Measurements from ENCODE around the gene DNM3.
"Not testable (repeated sequence)": the region's sequence is repeated elsewhere in the genome, so short reads cannot be mapped to it uniquely, and the experiment has no call there.

DNM3 gene

DNA sequence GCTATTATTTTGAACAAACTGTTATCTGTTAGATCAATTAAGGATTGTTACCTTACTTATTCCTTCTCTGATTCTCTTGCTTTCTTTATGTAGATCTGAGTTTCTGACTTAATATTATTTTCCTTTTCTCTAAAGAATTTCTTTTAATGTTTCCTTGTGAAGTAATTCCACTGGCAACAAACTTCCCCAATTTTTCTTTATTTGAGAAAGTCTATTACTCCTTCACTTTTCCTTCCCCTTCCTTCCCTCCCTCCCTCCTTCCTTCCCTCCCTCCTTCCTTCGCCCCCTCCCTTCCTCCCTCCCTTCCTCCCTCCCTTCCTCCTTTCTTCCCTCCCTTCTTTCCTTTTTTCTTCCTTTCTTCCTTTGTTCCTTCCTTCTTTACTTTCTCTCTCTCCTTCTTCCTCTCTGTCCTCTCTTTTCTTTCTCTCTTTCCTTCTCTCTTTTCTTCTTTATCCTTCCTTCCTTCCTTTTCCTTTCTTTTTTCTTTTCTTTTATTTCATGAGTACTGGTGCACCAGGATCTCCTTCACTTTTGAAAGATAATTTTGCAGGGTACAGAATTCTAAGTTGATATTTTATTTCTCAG, 177.5 kb downstream of the DNM3 start:
- no peak for ATAC-seq
- Mint-ChIP-seq H3K27ac (no peak overlapping the region), H3K9me3 (no peaks in the 10 kb centered on the region), H3K36me3 (no peaks in the 10 kb centered on the region), H3K4me3 (no peak overlapping the region), H3K4me1 (no peaks in the 10 kb centered on the region)
- DNase-seq (ENCODE audit: low spot score in 2 of 2), result no peak

- DNase-seq (ENCODE audit: low spot score in 2 of 2) (no peak), ATAC-seq (no peak)
- Mint-ChIP-seq H3K36me3 (no peaks in the 10 kb centered on the region), H3K4me3 (no peak overlapping the region), H3K27ac (no peak overlapping the region), H3K9me3 (no peaks in the 10 kb centered on the region), H3K4me1 (no peaks in the 10 kb centered on the region)
Observed at GRCh38 chr1:172019976-172020375, 178.7 kb downstream of the DNM3 start.

DNA sequence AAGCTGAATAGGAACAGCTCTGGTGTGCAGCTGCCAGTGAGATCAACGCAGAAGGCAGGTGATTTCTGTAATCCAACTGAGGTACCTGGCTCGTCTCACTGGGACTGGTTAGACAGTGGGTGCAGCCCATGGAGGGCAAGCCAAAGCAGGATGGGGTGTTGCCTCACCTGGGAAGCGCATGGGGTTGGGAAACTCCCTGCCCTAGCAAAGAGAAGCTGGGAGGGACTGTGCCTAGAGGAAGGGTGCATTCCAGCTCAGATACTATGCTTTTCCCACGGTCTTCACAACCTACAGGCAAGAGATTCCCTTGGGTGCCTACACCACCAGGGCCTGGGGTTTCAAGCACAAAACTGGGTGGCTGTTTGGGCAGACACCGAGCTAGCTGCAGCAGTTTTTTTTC, 183.2 kb downstream of the DNM3 start:
- Mint-ChIP-seq H3K9me3 (no peaks in the 10 kb centered on the region), H3K36me3 (no peaks in the 10 kb centered on the region), H3K27ac (no peak overlapping the region), H3K4me3 (no peak overlapping the region), H3K4me1 (no peaks in the 10 kb centered on the region)
- DNase-seq (ENCODE audit: low spot score in 2 of 2), result no peak
- no peak for ATAC-seq

DNA sequence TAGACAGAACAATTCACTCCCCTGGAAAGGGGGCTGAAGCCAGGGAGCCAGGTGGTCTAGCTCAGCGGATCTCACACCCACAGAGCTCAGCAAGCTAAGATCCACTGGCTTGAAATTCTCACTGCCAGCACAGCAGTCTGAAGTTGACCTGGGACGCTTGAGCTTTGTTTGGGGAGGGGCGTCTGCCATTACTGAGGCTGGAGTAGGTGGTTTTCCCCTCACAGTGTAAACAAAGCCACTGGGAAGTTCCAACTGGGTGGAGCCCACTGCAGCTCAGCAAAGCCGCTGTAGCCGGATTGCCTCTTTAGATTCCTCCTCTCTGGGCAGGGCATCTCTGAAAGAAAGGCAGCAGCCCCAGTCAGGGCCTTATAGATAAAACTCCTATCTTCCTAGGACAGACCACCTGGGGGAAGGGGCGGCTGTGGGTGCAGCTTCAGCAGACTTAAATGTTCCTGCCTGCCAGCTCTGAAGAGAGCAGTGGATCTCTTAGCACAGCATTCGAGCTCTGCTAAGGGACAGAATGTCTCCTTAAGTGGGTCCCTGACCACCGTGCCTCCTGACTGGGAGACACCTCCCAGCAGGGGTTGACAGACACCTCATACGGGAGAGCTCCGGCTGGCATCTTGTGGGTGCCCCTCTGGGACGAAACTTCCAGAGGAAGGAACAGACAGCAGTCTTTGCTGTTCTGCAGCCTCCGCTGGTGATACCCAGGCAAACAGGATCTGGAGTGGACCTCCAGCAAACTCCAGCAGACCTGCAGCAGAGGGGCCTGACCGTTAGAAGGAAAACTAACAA, 183.8 kb downstream of the DNM3 start:
- not testable (repeated sequence) for H3K4me1 Mint-ChIP-seq; DNase-seq (ENCODE audit: low spot score in 2 of 2); ATAC-seq; H3K4me3 Mint-ChIP-seq; H3K27ac Mint-ChIP-seq; H3K36me3 Mint-ChIP-seq; H3K9me3 Mint-ChIP-seq

DNA sequence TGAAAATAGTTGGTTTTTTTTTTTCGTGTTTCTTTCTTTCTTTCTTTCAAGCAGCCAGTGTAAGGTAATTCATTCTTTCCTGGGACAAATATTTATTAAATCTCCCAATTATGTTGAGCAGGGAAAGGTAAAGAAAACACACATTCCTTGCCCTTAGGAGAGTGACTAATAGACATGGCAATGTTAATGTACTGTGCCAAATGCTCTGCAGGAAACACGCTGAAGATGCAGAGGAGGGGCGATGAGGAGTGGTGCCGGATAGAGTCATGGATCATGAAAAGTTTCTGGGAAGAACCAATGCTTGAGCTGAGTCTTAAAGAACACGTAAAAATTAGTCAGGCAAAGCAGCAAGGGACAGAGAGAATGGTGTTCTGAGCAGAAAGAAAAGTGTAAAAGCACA, 199.2 kb downstream of the DNM3 start:
- no peak for DNase-seq (ENCODE audit: low spot score in 2 of 2)
- H3K27ac Mint-ChIP-seq, result no peak overlapping the region
- H3K4me1 Mint-ChIP-seq, result no peaks in the 10 kb centered on the region
- no peaks in the 10 kb centered on the region for H3K36me3 Mint-ChIP-seq
- ATAC-seq, result no peak
- no peaks in the 10 kb centered on the region for H3K9me3 Mint-ChIP-seq
- H3K4me3 Mint-ChIP-seq, result no peak overlapping the region

DNA sequence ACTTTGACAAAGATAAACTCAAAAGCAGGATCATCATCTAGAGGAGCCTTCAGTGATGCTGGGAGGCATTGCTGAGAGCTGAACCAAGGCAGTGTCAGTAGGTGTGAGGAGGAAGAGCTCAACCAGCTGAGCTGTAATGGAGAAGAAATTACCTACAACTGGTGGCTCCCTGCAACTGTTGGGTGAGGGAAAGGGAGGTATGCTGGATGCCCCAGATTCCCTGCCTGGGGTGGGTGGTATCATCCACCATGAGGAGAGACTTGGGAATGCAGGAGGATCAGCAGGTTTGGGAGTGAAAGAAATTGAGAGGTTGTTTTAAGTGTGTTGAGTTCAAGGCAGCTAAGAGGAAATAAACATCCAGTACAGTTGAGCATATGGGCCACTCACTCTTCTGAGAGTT, 199.8 kb downstream of the DNM3 start:
- no peak for ATAC-seq
- H3K9me3 Mint-ChIP-seq, result no peaks in the 10 kb centered on the region
- DNase-seq (ENCODE audit: low spot score in 2 of 2), result no peak
- no peak overlapping the region for H3K4me3 Mint-ChIP-seq
- H3K4me1 Mint-ChIP-seq, result no peaks in the 10 kb centered on the region
- H3K27ac Mint-ChIP-seq, result no peak overlapping the region
- no peaks in the 10 kb centered on the region for H3K36me3 Mint-ChIP-seq

GRCh38 chr1:172041742-172042141, 200.4 kb downstream of the DNM3 start:
- DNase-seq (ENCODE audit: low spot score in 2 of 2) (no peak), ATAC-seq (no peak)
- Mint-ChIP-seq H3K4me1 (no peaks in the 10 kb centered on the region), H3K4me3 (no peak overlapping the region), H3K36me3 (no peaks in the 10 kb centered on the region), H3K27ac (no peak overlapping the region), H3K9me3 (no peaks in the 10 kb centered on the region)

DNA sequence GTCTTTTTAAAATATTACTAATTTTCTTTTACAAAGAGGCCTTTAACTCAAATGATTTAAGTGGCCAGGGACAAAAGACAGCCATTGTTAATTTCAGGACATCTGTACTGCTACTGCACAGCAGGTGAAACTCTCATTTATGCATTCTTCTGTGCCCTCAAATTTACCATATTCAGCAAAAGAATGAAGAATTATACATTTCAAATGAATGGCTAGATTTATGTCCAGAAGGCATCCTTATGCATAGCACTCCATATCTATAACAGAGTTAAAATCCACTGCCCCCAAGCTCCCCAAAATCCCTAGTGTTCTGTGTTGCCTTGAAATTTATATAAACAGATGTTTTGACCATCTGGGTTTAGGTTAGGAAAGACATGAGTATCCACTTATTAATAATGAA, 202.6 kb downstream of the DNM3 start:
- ATAC-seq, result no peak
- Mint-ChIP-seq H3K4me1 (no peaks in the 10 kb centered on the region), H3K9me3 (no peaks in the 10 kb centered on the region), H3K36me3 (no peaks in the 10 kb centered on the region), H3K4me3 (no peak overlapping the region), H3K27ac (no peak overlapping the region)
- DNase-seq (ENCODE audit: low spot score in 2 of 2), result no peak

- Mint-ChIP-seq H3K4me1 (no peaks in the 10 kb centered on the region), H3K4me3 (no peak overlapping the region), H3K27ac (no peak overlapping the region), H3K36me3 (no peaks in the 10 kb centered on the region), H3K9me3 (no peaks in the 10 kb centered on the region)
- no peak for DNase-seq (ENCODE audit: low spot score in 2 of 2)
- no peak for ATAC-seq
Observed at GRCh38 chr1:172051898-172052297, 210.6 kb downstream of the DNM3 start.

DNA sequence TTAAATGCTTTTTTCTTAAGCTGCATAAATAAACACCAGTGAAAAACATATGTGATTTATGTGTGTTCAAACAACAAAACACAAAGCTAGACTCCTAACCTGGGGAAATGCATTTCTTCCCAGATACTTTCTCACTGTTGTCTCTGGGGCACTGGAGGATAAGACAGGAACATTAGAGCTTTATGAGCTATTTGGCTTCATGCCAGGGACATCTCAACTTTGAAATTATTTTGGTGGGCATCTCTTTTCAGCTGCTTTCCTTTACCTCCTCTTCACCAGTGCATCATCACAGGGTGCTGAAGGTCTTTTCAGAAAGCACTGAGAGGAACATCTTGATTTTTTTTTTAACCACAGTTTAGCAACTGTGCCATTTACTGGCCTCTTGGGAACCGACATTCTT, 212.9 kb downstream of the DNM3 start:
- no peak for ATAC-seq
- Mint-ChIP-seq H3K36me3 (no peaks in the 10 kb centered on the region), H3K4me3 (no peak overlapping the region), H3K27ac (no peak overlapping the region), H3K4me1 (no peaks in the 10 kb centered on the region), H3K9me3 (no peaks in the 10 kb centered on the region)
- no peak for DNase-seq (ENCODE audit: low spot score in 2 of 2)

- not testable (repeated sequence) for H3K27ac Mint-ChIP-seq; H3K9me3 Mint-ChIP-seq; H3K36me3 Mint-ChIP-seq; H3K4me3 Mint-ChIP-seq; H3K4me1 Mint-ChIP-seq; DNase-seq (ENCODE audit: low spot score in 2 of 2); ATAC-seq
Observed at GRCh38 chr1:172055816-172056419, 214.6 kb downstream of the DNM3 start.

- Mint-ChIP-seq H3K4me3 (no peak overlapping the region), H3K36me3 (no peaks in the 10 kb centered on the region), H3K4me1 (no peaks in the 10 kb centered on the region), H3K27ac (no peak overlapping the region), H3K9me3 (no peaks in the 10 kb centered on the region)
- ATAC-seq (no peak), DNase-seq (ENCODE audit: low spot score in 2 of 2) (no peak)
Observed at GRCh38 chr1:172068334-172068733, 227.0 kb downstream of the DNM3 start.

GRCh38 chr1:172069051-172069450, 227.8 kb downstream of the DNM3 start:
- DNase-seq (ENCODE audit: low spot score in 2 of 2), result no peak
- Mint-ChIP-seq H3K9me3 (no peaks in the 10 kb centered on the region), H3K4me3 (no peak overlapping the region), H3K4me1 (no peaks in the 10 kb centered on the region), H3K27ac (no peak overlapping the region), H3K36me3 (no peaks in the 10 kb centered on the region)
- ATAC-seq, result no peak

GRCh38 chr1:172069534-172069933, 228.2 kb downstream of the DNM3 start:
- Mint-ChIP-seq H3K4me3 (no peak overlapping the region), H3K36me3 (no peaks in the 10 kb centered on the region), H3K27ac (no peak overlapping the region), H3K9me3 (no peaks in the 10 kb centered on the region), H3K4me1 (no peaks in the 10 kb centered on the region)
- no peak for DNase-seq (ENCODE audit: low spot score in 2 of 2)
- no peak for ATAC-seq

- no peak for ATAC-seq
- no peak for DNase-seq (ENCODE audit: low spot score in 2 of 2)
- Mint-ChIP-seq H3K36me3 (no peaks in the 10 kb centered on the region), H3K4me3 (no peak overlapping the region), H3K4me1 (no peaks in the 10 kb centered on the region), H3K9me3 (no peaks in the 10 kb centered on the region), H3K27ac (no peak overlapping the region)
Observed at GRCh38 chr1:172070055-172070454, 228.8 kb downstream of the DNM3 start.

DNA sequence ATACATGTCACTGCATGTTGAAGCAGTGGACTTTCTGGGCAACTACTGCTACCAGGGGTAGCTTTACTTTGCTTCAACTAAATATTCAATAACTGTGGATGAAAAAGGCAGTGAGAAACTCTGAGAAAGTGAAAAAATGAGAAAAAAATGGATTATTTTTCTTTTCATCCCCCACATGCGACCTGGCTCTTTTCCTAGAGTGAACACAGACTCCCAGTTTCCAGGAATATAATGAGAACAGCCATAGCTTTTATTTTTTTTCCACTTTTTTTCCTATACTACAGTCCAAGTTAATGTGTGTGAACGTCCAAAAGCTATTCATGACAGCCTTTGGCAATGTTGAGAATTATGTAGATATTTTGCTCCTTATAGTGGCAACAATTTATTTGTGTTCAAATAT, 230.4 kb downstream of the DNM3 start:
- DNase-seq (ENCODE audit: low spot score in 2 of 2) (no peak), ATAC-seq (no peak)
- no peaks in the 10 kb centered on the region for H3K36me3 Mint-ChIP-seq

More for the DNA sequence above, 230.4 kb downstream of the DNM3 start:
- H3K27ac Mint-ChIP-seq, result no peak overlapping the region
- no peak overlapping the region for H3K4me3 Mint-ChIP-seq
- no peaks in the 10 kb centered on the region for H3K4me1 Mint-ChIP-seq
- H3K9me3 Mint-ChIP-seq, result no peaks in the 10 kb centered on the region

Measured in stimulated activated effector memory CD8-positive, alpha-beta T cell treated with anti-CD3 and anti-CD28 coated beads, Interleukin-12 subunit alpha, Interleukin-12 subunit beta, amount 100 ng/mL, for 72 hours (primary cell).